HG02571 (cell line): Measurements from ENCODE around the gene GIGYF2.
"Not testable (repeated sequence)": the region's sequence is repeated elsewhere in the genome, so short reads cannot be mapped to it uniquely, and the experiment has no call there.

Experiments
- ATAC-seq: cut with Tn5 transposase; IDR thresholded peaks from one replicate; pipeline ENCODE4 v1.9.1; 2021; ENCODE audit warnings: mild to moderate bottlenecking, moderate library complexity; ENCODE audit not compliant: unreplicated experiment

The GIGYF2 gene

GRCh38 chr2:232891621-232892071, 194.5 kb downstream of the GIGYF2 start:
- no peak for ATAC-seq

- no peak for ATAC-seq
Observed at GRCh38 chr2:232892221-232892620, 195.1 kb downstream of the GIGYF2 start.

- ATAC-seq: no peak
Observed at GRCh38 chr2:232892843-232893242, 195.7 kb downstream of the GIGYF2 start.

GRCh38 chr2:232893834-232894233, 196.7 kb downstream of the GIGYF2 start:
- ATAC-seq: no peak

- no peak for ATAC-seq
Observed at GRCh38 chr2:232894251-232894650, 197.1 kb downstream of the GIGYF2 start.

- ATAC-seq: no peak
Observed at GRCh38 chr2:232894746-232895145, 197.6 kb downstream of the GIGYF2 start.

- no peak for ATAC-seq
Observed at GRCh38 chr2:232896111-232896510, 199.0 kb downstream of the GIGYF2 start.

GRCh38 chr2:232896720-232897597, 199.8 kb downstream of the GIGYF2 start:
- no peak for ATAC-seq

GRCh38 chr2:232897598-232898408, 200.7 kb downstream of the GIGYF2 start:
- no peak for ATAC-seq

GRCh38 chr2:232898592-232899543, 201.7 kb downstream of the GIGYF2 start:
- ATAC-seq: no peak

GRCh38 chr2:232900811-232901735, 203.9 kb downstream of the GIGYF2 start:
- no peak for ATAC-seq

GRCh38 chr2:232901736-232902578, 204.8 kb downstream of the GIGYF2 start:
- no peak for ATAC-seq

GRCh38 chr2:232903989-232904388, 206.9 kb downstream of the GIGYF2 start:
- ATAC-seq: no peak

- ATAC-seq: not testable (repeated sequence)
Observed at GRCh38 chr2:232906867-232907717, 210.0 kb downstream of the GIGYF2 start.

- not testable (repeated sequence) for ATAC-seq
Observed at GRCh38 chr2:232907718-232908085, 210.6 kb downstream of the GIGYF2 start.

GRCh38 chr2:232908695-232909094, 211.6 kb downstream of the GIGYF2 start:
- no peak for ATAC-seq
